GM23338 (cell line): ENCODE measurements around the gene SLC38A9.

Source experiments
- CTCF ChIP-seq, 2 experiments: fragments of 200-600 bp in 1 of 2; sonication (generic) in 1 of 2; conservative IDR thresholded peaks; 2 replicates each; pipeline versions ENCODE4 v1.5.1 to v1.6.1; 2016 to 2017; ENCODE audit warnings: antibody characterized with exemption in 2 of 2, low read depth in 2 of 2, mild to moderate bottlenecking in 2 of 2, moderate library complexity in 1 of 2
- EZH2 ChIP-seq: fragments of 200-600 bp; sonication (generic); IDR thresholded peaks from one replicate; pipeline ENCODE4 v1.8.0; 2017; ENCODE audit warnings: antibody characterized with exemption, mild to moderate bottlenecking, low read depth; ENCODE audit not compliant: unreplicated experiment
- NANOG ChIP-seq: IDR thresholded peaks from 2 replicates; pipeline ENCODE4 v1.6.1; 2016; ENCODE audit warnings: antibody characterized with exemption, borderline replicate concordance
- POLR2AphosphoS5 ChIP-seq: IDR thresholded peaks from 2 replicates; pipeline ENCODE4 v1.6.1; 2016; ENCODE audit warnings: antibody characterized with exemption, low read depth
- ZNF114 ChIP-seq: fragments of 250-450 bp; sonication (Bioruptor Pico); IDR thresholded peaks from 2 replicates; pipeline ENCODE4 v1.5.0; 2020; ENCODE audit warnings: mild to moderate bottlenecking, moderate library complexity
- TF ChIP-seq, protein P1 (sequence below): IDR thresholded peaks from one replicate; pipeline ENCODE4 v1.6.1; 2018; ENCODE audit warnings: antibody characterized with exemption; ENCODE audit not compliant: unreplicated experiment

GRCh38 chr5:55649963-55650362 lies 62.2 kb downstream of the SLC38A9 start:
- TF ChIP-seq NANOG (no peak), CTCF (conservative IDR thresholded peaks at IDR 0.05; ENCODE audit: low read depth in 2 of 2) (no peak), POLR2AphosphoS5 (no peak), EZH2 (no peak), ZNF114 (no peak)
- TF ChIP-seq, protein P1, sequence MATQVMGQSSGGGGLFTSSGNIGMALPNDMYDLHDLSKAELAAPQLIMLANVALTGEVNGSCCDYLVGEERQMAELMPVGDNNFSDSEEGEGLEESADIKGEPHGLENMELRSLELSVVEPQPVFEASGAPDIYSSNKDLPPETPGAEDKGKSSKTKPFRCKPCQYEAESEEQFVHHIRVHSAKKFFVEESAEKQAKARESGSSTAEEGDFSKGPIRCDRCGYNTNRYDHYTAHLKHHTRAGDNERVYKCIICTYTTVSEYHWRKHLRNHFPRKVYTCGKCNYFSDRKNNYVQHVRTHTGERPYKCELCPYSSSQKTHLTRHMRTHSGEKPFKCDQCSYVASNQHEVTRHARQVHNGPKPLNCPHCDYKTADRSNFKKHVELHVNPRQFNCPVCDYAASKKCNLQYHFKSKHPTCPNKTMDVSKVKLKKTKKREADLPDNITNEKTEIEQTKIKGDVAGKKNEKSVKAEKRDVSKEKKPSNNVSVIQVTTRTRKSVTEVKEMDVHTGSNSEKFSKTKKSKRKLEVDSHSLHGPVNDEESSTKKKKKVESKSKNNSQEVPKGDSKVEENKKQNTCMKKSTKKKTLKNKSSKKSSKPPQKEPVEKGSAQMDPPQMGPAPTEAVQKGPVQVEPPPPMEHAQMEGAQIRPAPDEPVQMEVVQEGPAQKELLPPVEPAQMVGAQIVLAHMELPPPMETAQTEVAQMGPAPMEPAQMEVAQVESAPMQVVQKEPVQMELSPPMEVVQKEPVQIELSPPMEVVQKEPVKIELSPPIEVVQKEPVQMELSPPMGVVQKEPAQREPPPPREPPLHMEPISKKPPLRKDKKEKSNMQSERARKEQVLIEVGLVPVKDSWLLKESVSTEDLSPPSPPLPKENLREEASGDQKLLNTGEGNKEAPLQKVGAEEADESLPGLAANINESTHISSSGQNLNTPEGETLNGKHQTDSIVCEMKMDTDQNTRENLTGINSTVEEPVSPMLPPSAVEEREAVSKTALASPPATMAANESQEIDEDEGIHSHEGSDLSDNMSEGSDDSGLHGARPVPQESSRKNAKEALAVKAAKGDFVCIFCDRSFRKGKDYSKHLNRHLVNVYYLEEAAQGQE = no peak
